Astrocyte of the cerebellum (primary cell): Measurements from ENCODE around the gene HIPK2.

ENCODE experiments used
- DNase-seq: peaks from one replicate; pipeline ENCODE4 v3.0.0-alpha.2; 2011; ENCODE audit warnings: low read depth
- H3K4me3 ChIP-seq: 2 replicates; pipeline ENCODE4 v1.5.1; 2011; ENCODE audit warnings: mild to moderate bottlenecking, low read depth, low read length, moderate library complexity
- in situ Hi-C: cut with HindIII; loops from 2 replicates; pipeline ENCODE4 v1.10.0; 2017; ENCODE audit warnings: low sequenced_read_pairs
- TF ChIP-seq, protein P1 (sequence below): IDR thresholded peaks from 2 replicates; pipeline ENCODE4 v1.5.1; 2012; ENCODE audit warnings: low read length, low read depth, moderate library complexity, mild to moderate bottlenecking; ENCODE audit errors: missing control alignments

The HIPK2 gene

DNA sequence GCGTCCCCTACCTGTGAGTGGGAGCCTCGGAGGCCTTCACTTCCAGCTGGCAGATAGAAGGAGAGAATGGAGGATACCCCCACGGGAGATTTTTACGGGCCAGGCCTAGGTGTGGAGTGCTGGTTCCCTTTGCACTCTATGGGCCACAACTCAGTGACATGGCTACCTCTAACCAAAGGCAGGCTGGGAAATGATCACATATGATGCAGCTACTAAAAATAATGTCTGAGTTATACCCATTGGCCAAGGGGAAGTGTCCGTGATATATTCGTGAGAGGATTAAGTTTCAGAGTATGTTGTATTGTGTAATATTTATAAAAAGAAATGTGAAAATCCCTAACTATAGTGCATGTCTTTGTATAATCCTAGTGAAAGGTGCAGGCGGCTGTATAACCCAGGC, 13.5 kb upstream of the HIPK2 start:
- in situ Hi-C loops, result no loop called here
- H3K4me3 ChIP-seq, result no peak overlapping the region
- TF ChIP-seq, protein P1, sequence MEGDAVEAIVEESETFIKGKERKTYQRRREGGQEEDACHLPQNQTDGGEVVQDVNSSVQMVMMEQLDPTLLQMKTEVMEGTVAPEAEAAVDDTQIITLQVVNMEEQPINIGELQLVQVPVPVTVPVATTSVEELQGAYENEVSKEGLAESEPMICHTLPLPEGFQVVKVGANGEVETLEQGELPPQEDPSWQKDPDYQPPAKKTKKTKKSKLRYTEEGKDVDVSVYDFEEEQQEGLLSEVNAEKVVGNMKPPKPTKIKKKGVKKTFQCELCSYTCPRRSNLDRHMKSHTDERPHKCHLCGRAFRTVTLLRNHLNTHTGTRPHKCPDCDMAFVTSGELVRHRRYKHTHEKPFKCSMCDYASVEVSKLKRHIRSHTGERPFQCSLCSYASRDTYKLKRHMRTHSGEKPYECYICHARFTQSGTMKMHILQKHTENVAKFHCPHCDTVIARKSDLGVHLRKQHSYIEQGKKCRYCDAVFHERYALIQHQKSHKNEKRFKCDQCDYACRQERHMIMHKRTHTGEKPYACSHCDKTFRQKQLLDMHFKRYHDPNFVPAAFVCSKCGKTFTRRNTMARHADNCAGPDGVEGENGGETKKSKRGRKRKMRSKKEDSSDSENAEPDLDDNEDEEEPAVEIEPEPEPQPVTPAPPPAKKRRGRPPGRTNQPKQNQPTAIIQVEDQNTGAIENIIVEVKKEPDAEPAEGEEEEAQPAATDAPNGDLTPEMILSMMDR, result no peak
- DNase-seq, result no peak

DNA sequence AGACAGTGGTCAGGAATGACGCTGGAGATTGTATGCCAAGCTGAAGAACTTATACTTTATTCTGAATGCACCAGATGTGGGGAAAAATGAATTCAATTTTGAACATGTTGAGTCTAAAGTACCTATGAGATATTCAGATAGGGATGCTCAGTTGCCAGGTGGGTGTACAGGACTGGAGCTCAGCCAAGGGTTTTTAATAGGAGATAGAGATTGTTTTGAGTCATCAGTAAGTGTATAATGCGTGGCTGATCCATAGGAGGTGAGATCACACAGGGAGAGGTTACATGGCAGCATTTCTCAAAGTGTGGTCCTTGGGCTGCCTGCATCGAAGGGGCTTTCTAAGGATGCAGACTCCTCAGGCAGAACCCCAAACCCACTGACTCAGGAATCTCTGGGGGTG, 6.8 kb upstream of the HIPK2 start:
- TF ChIP-seq, protein P1, result no peak
- in situ Hi-C loops, result no loop called here
- DNase-seq, result no peak
- H3K4me3 ChIP-seq, result no peak overlapping the region

DNA sequence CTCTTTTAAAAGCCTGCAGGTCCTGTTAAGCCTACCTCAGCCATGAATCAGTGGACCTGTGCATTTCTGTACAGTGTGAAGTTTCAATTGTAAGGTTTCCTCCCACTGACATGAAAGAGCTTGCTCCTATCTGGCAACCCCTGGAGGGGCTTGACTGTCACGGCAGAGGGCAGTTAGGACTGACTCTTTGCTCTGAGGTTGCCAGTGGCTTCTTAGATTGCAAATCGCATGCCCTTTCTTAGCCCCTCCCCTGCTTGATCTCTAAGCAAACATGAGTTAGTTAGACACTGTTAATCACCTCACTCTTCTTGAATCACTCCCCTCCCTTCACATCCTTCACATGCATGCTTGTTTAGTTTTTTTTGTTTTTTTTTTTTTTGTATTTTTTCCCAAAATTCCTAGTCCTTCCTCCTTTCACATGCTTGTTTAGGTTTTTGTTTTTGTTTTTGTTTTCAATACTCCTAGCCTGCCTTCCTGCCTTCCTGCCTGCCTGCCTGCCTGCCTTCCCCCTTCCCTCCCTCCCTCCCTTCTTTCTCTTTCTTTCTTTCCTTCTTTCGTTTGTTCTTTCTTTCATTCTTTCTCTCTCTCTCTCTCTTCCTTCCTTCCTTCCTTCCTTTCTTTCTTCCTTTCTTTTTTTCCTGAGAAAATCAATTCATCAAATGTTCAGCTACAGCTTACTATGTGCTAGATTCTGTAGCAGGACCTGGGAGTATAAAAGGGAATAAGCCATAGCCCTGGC, 6.0 kb upstream of the HIPK2 start:
- in situ Hi-C loops, result no loop called here
- no peak overlapping the region for H3K4me3 ChIP-seq
- DNase-seq, result no peak
- TF ChIP-seq, protein P1, result no peak

DNA sequence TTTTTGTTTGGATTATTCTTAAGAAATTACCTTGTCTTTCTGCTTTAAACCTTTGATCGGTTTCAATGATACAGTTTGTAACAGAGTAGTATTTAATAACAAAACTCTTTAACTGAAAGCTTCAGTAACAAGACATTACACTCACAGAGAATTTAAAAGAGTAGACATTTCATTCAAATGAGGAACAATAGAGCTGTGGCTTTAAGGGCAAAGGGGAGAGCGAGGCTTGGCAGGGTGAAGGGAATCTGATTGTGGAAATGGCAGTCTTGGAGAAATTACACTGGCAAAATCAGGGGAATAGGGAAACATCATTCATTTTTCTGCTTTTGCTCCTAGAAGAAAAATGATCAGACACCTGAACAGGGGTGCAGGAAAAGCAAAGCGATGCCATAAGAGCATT, 5.1 kb upstream of the HIPK2 start:
- TF ChIP-seq, protein P1, result no peak
- no peak overlapping the region for H3K4me3 ChIP-seq
- in situ Hi-C loops, result no loop called here
- peak; percentile 46 for DNase-seq

DNA sequence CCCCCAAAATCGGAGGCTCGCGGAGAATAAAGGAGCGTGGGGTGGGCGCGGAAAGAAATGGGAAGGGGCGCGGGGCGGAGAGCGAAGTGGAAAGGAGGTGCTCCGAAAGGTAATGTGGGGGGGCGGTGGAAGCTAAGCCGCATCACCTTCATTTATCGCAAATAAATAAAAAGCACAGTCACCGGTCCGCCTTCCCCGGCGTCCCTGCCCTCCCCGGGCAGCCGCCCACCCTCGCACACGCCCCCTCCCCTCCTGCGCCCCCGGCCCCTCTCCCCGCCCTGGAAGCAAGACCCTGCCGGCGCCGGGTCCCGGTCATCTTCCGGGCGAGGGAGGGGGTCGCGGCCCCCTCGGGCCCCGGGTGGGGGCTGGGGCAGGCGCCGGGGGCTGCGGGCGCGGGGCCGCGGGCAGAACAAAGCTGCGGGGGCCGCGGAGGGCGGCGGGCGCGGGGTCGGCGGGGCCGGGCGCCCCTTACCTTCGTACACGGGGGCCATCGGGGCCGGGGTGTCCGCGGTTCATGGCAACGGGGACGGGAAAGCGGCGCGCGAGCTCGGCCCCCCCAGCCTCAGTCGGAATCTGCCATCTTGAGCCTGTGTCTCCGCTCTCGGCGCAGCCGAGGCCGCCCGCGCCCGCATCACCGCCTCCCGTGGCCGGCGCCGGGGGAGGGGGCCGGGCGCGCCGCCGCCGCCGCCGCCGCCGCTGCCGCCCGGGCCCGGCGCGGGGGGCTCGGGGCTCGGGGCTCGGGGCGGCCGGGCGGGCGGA, 486 bp downstream of the HIPK2 start:
- no peak for DNase-seq

DNA sequence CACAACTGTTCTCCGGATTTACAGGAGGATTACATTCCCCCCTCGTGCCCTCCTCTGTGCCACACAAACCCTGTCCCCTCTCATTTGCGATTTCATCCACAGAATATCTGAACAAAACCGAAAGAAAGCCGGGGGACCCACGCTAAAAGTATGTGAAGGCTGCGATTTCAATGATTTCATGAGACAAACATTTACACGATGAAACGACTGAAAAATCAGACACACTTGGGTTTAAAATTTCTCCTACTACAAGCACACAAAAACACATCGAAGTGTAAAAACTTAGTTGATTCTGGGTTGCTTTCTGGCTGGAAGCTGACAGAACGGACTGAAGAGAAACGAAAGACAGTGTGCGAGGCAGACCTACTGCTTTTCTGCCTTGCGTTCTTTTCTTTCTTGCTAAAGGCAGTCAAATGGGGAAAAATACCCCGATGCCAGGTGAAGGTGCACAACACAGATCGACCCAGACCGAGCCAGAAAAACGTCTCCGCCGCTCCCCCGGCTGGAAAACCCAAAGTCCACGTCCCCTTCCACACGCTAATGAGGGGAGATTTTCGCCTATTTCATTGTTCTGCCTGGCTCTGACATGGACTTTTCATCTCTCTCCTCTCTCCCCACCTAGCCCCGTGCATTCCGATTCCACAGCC, 1.2 kb downstream of the HIPK2 start:
- TF ChIP-seq, protein P1, result no peak
- H3K4me3 ChIP-seq, result peak overlapping the region; percentile 96
- no peak for DNase-seq
- in situ Hi-C loops, result no loop called here

More for the DNA sequence above, 486 bp downstream of the HIPK2 start:
- in situ Hi-C loops, result no loop called here
- peak overlapping the region; percentile 96 for H3K4me3 ChIP-seq
- TF ChIP-seq, protein P1, result no peak
